Activated CD8-positive, alpha-beta memory T cell treated with anti-CD3 and anti-CD28 coated beads for 48 hours (primary cell): ENCODE data around the gene C1QTNF9B.

Source experiments
- DNase-seq, 3 experiments: peaks; one replicate each; pipeline ENCODE4 v3.0.0-alpha.2; 2020; ENCODE audit warnings: low read depth in 2 of 3, low spot score in 2 of 3

The C1QTNF9B gene

GRCh38 chr13:23859455-23859854, 37.8 kb downstream of the C1QTNF9B start:
- no peak for DNase-seq

- no peak for DNase-seq
Measured at GRCh38 chr13:23858546-23858945, 38.8 kb downstream of the C1QTNF9B start.

- DNase-seq = no peak
Measured at GRCh38 chr13:23856008-23856750, 41.1 kb downstream of the C1QTNF9B start.

GRCh38 chr13:23855360-23855759, 41.9 kb downstream of the C1QTNF9B start:
- no peak for DNase-seq

GRCh38 chr13:23852351-23852750, 45.0 kb downstream of the C1QTNF9B start:
- no peak for DNase-seq

- DNase-seq = no peak
Measured at GRCh38 chr13:23851106-23851505, 46.2 kb downstream of the C1QTNF9B start.

- DNase-seq = no peak
Measured at GRCh38 chr13:23850134-23850533, 47.2 kb downstream of the C1QTNF9B start.

GRCh38 chr13:23849670-23850069, 47.6 kb downstream of the C1QTNF9B start:
- no peak for DNase-seq

- DNase-seq = no peak
Measured at GRCh38 chr13:23848646-23849141, 48.6 kb downstream of the C1QTNF9B start.

GRCh38 chr13:23848019-23848418, 49.3 kb downstream of the C1QTNF9B start:
- DNase-seq = no peak

GRCh38 chr13:23847497-23847896, 49.8 kb downstream of the C1QTNF9B start:
- DNase-seq = no peak

GRCh38 chr13:23845105-23845725, 52.1 kb downstream of the C1QTNF9B start:
- DNase-seq = no peak

- DNase-seq = no peak
Measured at GRCh38 chr13:23844132-23844531, 53.2 kb downstream of the C1QTNF9B start.

GRCh38 chr13:23843436-23843835, 53.9 kb downstream of the C1QTNF9B start:
- no peak for DNase-seq

- DNase-seq = no peak
Measured at GRCh38 chr13:23842406-23842805, 54.9 kb downstream of the C1QTNF9B start.
